GM04503 (cell line): ENCODE data around the gene SLC52A3.

Experiments
- DNase-seq: peaks from one replicate; pipeline ENCODE4 v3.0.0-alpha.2; 2012; ENCODE audit warnings: low read depth

SLC52A3 gene

GRCh38 chr20:766906-767305 is 1.4 kb downstream of the SLC52A3 start:
- no peak for DNase-seq

GRCh38 chr20:764255-764654 is 4.0 kb downstream of the SLC52A3 start:
- no peak for DNase-seq

GRCh38 chr20:761418-762381 is 6.6 kb downstream of the SLC52A3 start:
- DNase-seq = no peak

- DNase-seq = no peak
Observed at GRCh38 chr20:760751-761417, 7.4 kb downstream of the SLC52A3 start.

GRCh38 chr20:757506-757905 is 10.8 kb downstream of the SLC52A3 start:
- no peak for DNase-seq

GRCh38 chr20:755941-756340 is 12.4 kb downstream of the SLC52A3 start:
- DNase-seq = no peak

GRCh38 chr20:754904-755303 is 13.4 kb downstream of the SLC52A3 start:
- DNase-seq = no peak

- no peak for DNase-seq
Observed at GRCh38 chr20:753897-754635, 14.2 kb downstream of the SLC52A3 start.

GRCh38 chr20:753136-753535 is 15.2 kb downstream of the SLC52A3 start:
- no peak for DNase-seq

GRCh38 chr20:752291-752690 is 16.0 kb downstream of the SLC52A3 start:
- no peak for DNase-seq

- DNase-seq = no peak
Observed at GRCh38 chr20:751761-752160, 16.5 kb downstream of the SLC52A3 start.

- DNase-seq = no peak
Observed at GRCh38 chr20:750801-751200, 17.5 kb downstream of the SLC52A3 start.

GRCh38 chr20:745683-746301 is 22.5 kb downstream of the SLC52A3 start:
- DNase-seq = no peak

GRCh38 chr20:742156-742555 is 26.1 kb downstream of the SLC52A3 start:
- DNase-seq = no peak

- no peak for DNase-seq
Observed at GRCh38 chr20:741620-742019, 26.7 kb downstream of the SLC52A3 start.

GRCh38 chr20:740162-740561 is 28.1 kb downstream of the SLC52A3 start:
- DNase-seq = no peak

- DNase-seq = no peak
Observed at GRCh38 chr20:739736-740135, 28.6 kb downstream of the SLC52A3 start.

- no peak for DNase-seq
Observed at GRCh38 chr20:733861-734260, 34.4 kb downstream of the SLC52A3 start.

GRCh38 chr20:732727-733126 is 35.6 kb downstream of the SLC52A3 start:
- no peak for DNase-seq

- DNase-seq = no peak
Observed at GRCh38 chr20:731891-732560, 36.3 kb downstream of the SLC52A3 start.

- no peak for DNase-seq
Observed at GRCh38 chr20:730005-730404, 38.3 kb downstream of the SLC52A3 start.
